Activated CD8-positive, alpha-beta memory T cell treated with anti-CD3 and anti-CD28 coated beads, Interleukin-2, amount 50 U/mL, for 1 hour (primary cell): Measurements from ENCODE around the gene ZMYM5.
"Not testable (repeated sequence)": the region's sequence is repeated elsewhere in the genome, so short reads cannot be mapped to it uniquely, and the experiment has no call there.

ENCODE experiments used
- DNase-seq: peaks from one replicate; pipeline ENCODE4 v3.0.0-alpha.2; 2020; ENCODE audit errors: extremely low read depth

The ZMYM5 gene

DNA sequence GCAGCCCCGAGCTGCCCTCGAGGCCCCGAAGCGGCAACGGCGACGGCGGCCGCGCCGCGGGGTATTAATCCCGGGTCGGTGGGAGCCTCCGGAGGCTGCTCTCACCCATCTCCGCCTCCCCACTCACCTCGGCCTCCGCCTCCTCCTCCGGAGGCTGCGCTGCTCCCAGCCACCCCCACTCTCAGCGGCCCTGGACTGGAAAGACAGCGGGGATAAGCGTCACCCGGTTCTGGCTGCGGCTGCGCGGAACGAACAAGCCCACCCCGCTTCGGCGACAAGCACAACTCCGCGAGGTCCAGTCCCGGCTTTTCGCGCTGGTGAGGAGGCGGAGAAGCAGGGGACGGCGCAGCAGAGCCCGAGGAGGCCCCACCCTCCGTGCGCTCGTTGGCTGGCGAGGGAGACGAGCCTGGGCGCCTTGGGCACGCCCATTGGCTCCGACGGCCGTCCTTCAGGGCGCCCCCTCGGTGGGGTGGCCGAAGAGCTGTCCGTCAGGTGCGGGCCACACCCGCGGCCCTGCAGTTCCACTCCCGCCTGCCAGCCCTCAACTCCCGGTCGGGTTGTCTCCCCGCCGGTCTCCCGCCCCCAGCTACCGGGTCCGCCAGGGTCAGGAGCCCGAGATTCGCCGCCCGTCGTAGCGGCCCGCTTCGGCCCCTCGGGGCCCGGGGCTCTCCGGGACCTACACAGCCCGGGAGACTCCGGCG is at the start of gene ZMYM5:
Gene ZMYM5 (minus strand): TSS at position 327 of the 701 bp plus-strand sequence. CDS start 11,469 bp downstream, outside the sequence.
- peak; percentile 88 for DNase-seq

DNA sequence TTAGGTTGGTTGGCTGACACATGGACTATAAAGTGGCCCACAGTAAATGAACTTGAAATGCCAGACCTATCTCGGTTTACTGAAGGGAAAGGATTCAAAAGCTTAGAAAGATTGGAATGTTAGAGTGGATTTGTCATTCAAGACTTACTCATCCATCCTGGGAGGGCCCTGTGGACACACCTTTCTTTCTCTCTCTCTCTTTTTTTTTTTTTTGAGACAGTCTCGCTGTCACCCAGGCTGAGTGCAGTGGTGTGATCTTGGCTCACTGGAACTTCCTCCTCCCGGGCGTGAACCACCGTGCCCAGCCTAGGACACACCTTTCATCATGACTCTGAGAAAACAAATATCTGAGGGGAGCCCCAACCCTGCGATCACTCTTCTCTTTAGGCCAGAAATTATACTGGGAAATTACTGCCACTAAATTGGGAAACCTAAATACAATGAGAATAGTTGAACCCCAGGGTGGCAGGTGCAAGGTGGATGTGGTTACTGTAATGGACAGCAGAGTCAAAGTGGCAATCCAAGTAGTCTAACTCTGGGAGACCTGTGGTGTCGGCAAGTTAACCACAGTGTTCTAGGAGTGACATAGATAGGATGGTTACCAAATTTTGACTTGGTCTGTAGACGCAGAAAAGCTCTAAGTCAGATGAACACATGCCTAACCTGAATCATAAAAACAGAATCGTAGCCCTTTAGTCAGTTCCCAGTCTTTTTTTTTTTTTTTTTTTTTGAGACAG is 47.1 kb upstream of the ZMYM5 start:
- DNase-seq: no peak

DNA sequence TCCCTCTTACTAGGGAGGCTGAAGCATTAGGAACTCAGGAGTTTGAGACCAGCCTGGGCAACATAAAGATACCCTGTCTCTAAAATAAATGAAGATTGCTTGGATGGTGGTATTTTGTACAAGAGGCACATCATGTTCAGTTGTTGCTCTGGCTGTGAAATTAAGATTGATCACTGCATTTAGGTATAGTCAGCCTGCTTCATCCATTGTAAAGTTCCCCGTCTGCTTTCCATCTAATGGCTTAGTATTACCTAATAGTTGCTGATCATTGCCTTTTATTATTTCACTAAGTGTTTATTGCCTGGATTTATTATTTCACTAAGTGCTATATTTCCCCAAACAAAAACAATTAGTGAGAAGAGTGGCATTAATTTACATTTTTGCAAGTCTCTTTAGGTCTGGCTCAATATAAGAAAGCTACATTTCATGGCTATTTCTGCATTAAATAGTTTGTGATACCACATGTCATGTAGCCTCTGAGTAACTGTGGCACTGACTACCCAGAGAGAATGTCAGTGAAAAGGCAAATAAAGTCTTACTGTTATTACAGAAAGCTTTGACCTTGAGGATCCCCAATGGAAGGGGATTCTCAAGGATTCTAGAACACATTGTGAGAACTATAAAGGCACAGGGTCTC is 45.0 kb upstream of the ZMYM5 start:
- DNase-seq: no peak

DNA sequence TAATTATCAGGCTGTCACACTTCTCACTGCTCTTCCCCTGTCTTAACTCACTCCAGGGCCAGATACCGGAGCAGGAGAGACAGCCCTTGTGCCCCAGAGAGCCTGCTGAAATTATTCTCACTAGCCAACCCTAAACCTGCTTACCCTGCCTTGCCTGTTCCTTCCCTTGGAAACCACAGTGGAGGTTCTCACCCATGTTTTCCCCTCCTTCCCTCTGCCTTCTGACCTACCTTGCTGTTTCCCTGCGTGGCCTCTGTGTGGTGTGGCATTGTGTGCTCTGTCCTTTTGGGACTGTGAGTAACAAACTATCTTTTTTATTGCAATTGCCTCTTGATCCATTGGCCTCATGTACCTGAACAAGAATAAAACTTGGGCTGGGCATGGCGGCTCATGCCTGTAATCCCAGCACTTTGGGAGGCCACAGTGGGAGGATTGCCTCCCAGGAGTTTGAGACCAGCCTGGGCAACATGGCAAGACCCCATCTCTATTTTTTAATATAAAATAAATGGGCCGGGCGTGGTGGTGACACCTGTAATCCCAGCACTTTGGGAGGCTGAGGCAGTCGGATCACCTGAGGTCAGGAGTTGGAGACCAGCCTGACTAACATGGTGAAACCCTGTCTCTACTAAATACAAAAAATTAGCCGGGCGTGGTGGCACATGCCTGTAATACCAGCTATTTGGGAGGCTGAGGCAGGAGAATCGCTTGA is 42.2 kb upstream of the ZMYM5 start:
- not testable (repeated sequence) for DNase-seq

DNA sequence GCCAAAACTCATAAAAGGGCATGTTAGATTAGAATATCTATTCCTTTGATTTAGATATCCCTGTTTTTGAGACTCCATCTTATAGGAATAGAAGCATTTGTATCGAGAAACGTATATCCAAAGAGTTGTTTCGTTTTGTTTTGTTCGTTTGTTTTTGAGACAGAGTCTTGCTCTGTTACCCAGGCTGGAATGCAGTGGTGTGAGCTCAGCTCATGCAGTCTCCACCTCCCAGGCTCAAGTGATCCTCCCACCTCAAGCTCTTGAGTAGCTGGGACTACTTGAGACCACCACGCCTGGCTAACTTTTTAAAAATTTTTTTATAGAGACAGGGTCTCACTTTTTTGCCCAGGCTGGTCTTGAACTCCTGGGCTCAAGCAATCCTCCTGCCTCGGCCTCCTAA is 26.6 kb upstream of the ZMYM5 start:
- DNase-seq: no peak

DNA sequence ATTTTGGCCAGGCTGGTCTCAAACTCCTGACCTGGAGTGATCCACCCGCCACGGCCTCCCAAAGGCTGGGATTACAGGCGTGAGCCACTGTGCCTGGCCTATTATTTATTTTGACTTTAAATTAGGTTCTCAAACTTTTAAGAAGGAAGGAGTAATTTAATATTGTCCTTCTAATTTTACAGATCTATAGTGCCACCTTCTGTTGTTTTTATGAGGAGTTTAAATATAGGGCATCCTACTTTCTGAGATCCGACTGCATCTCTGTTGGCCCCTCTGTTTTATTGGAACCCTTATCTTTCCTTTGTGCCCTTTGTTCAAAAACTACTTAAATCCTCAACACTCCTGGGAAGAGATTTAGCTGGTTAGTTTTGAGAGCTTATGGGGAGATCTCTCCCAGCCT is 25.4 kb upstream of the ZMYM5 start:
- DNase-seq: no peak

DNA sequence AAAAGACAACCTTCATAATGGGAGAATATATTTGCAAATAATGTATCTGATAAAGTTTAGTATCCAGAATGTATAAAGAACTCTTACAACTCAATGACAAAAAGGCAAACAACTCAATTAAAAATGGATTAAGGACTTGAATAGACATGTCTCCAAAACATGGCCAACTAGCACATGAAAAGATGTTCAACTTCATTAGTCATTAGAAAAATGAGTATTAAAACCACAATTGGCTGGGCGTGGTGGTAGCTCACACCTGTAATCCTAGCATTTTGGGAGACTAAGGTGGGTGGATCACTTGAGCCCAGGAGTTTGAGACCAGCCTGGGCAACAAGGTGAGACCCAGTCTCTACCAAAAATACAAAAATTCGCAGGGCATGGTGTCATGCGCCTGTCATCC is 18.8 kb upstream of the ZMYM5 start:
- DNase-seq: no peak

DNA sequence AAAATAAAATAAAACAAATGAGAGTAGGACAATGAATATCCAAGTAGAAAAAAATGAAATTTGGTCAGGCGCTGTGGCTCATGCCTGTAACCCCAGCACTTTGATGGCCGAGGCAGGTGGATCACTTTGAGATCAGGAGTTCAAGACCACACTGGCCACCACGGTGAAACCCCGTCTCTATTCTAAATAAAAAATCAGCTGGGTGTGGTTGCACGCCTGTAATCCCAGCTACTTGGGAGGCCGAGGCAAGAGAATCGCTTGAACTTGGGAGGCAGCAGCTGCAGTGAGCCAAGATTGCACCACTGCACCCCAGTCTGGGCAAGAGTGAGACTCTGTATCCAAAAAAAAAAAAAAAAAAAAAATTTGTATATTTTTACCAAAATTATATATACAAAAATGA is 18.2 kb upstream of the ZMYM5 start:
- DNase-seq: no peak

DNA sequence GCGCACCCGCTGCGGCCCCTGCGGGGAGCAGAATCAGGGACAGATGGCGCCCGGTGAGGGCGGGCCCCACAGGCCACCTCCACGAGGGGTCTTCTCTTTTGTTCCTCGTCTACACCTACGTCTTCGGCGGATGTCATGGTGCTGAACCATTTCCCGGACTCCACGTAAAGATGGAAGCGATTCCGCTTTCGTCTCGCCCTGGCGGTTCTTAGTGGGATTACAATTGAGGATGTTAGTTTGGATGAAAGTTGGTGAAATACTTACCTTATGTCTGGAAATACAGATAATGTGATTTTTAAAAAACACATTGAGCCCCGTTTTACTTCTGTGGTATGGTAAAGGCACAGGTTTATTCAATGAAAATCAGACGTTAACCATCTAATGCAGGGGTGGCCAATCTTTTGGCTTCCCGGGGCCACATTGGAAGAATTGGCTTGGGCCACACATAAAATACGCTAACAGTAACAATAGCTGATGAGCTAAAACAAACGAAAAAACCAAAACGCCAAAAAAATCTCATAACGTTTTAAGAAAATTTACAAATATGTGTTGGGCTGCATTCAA is 1.4 kb upstream of the ZMYM5 start:
- no peak for DNase-seq

DNA sequence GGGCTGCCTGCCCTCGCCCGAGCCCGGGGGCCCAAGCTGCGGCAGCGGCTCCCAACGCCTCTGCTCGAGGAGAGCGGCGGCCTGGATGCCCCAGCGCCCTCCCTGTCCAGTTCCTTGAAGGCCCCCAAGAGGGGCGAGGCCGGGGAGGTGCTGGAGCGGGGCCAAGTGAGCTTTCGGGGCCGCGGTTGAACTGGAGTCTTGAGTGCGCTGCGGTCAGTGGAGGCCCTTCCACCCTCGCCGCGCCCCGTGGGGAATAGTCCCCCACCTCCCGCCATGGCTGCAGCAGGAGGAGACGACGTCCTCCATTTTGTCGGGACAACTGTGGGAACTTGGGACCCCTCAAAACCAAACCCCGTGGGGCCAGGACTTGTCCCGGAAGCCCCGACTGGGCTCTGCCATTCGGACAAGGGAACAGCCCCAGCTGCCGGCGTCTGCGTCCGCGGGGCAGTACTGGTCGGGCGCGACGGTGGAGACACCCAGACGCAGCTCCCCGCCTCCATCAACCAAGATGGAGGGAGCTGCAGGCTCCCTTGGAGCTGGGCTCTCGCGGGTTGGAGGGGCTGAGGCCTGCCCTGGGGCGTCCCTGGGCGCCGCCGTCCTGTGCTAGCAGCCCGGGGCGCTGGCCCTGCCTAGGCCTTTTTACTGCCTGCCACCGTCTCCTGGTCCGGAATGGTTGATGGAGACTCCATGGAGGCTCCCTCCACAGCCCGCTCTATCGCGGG is 736 bp upstream of the ZMYM5 start:
- DNase-seq: no peak

DNA sequence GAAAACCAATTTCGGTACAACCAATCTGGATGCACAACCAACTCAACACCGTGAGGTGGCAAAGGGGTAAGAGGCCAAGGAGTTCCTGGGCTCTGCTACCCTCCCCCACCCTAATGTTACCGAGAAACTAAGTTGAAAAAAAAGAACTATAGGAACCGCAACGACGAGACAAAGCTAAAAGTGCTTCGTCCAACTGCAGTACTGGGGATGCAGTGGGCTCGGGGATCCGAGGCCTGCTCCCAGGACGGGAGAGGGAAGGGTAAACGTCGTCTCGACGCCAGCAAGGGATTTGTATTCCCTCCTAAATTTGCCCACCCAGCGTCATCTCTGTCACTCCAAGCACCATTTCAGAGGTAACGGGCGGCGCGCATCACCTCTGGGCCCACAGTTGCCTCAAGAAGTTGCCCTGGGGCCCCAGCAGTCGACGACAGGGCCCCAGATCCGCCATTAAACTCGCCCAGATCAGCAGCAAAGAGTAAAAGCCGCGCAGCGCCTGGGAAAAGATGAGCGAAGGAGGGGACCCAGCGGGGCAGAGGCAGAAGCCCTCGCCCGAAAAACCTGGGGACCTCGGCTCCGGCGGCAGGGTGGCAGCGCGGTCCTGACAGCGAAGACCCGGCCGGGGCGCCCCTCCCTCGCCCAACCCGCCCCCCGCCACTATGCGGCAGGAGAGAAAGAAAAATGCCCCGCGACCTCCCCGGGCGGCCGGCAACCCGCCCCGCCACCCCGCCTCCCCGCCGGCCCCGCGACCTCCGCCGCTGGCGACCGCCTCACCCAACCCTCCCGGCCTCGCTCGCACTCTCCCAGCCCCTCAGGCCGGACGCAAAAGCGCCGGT is 752 bp downstream of the ZMYM5 start:
- no peak for DNase-seq

DNA sequence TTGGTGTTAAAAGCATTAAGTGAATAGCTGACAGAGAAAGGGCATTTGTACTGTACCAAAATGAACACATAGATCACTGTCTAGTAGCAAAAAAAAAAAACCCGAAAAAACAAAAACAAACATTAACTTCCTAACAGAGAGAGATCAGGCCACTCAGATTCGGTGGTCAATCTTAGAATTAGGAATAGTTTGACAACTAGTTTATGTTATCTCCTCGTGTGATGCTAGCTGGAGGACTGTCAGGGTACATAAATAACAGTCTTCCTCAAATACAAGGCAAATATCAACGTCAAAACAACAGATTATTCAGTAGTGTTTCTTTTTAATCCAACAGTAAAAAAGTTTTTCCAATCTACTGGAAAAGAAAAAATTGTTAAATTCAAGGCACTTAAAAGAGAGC is 1.7 kb downstream of the ZMYM5 start:
- no peak for DNase-seq

DNA sequence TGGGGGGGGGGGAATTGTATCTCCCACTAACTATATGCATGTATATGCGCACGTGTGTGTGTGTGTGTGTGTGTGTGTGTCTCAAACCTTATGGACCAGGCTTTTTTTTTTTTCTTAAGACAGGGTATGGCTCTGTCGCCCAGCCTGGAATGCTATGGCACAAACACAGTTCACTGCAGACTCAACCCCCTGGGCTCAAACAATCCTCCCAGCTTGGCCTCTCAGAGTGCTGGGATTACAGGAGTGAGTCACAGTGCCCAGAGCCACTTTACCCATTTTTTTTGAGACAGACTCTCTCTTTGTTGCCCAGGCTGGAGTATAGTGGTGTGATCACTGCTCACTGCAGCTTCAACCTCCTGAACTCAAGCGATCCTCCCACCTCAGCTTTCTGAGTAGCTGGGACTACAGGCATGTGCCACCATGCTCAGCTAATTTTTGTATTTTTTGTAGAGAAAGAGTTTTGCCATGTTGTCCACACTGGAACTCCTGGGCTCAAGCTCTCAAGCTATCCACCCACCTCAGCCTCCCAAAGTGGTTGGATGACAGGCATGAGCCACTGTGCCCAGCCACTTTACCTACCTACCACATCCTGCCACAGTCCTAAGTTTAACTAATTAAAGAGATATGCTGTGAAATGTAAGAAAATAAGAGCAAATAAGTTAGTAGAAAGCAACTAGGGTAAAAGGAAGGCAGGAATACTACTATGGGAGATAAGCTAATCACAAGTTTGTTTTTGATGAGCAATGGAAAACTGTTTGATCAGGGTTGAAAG is 2.4 kb downstream of the ZMYM5 start:
- no peak for DNase-seq

DNA sequence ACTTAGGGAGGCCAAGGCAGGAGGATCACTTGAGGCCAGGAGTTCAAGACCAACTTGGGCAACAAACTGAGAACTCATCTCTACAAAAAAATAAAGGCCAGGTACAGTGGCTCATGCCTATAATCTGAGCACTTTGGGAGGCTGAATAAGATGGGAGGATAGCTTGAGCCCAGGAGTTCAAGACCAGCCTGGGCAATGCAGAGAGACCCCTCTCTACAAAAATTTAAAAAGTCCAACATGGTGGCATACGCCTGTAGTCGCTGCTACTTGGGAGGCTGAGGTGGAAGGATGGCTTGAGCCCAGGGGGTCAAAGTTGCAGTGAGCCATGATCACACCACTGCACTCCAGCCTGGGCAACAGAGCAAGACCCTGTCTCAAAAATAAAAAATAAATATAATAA is 5.8 kb downstream of the ZMYM5 start:
- DNase-seq: not testable (repeated sequence)

DNA sequence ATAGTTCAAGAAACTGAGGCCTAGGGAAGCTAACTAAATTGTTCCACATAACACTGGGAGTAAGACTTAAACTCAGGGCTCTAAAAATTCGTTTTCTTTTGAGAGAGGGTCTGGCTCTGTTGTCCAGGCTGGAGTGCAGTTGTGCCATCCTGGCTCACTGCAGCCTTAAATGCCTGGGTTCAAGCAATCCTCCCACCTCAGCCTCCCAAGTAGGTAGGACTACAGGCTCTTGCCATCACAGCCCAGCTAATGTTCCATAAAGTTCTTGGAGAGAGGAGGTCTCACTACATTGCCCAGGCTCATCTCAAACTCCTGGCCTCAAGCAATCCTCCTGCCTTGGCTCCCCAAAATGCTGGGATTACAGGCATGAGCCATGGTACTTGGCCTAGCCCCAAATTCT is 10.7 kb downstream of the ZMYM5 start:
- no peak for DNase-seq

DNA sequence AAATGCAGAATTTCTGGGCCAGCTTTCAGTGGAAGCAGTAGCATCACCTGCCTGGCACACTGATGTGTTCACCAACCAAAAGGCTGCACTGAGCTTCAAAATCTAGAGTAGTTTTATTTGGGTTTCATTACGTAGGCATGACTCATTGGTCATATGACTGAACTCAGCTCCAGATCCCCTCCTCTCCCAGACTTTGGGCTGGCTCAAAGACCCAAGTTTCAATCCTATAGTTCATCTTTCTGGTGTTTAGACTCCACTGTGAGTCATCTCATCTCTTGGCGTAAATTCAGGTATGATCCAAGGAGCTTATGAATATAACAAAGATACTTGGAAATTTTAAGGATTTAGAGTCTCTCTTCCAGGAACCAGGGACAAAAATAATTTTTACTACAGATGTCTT is 17.7 kb downstream of the ZMYM5 start:
- DNase-seq: no peak

DNA sequence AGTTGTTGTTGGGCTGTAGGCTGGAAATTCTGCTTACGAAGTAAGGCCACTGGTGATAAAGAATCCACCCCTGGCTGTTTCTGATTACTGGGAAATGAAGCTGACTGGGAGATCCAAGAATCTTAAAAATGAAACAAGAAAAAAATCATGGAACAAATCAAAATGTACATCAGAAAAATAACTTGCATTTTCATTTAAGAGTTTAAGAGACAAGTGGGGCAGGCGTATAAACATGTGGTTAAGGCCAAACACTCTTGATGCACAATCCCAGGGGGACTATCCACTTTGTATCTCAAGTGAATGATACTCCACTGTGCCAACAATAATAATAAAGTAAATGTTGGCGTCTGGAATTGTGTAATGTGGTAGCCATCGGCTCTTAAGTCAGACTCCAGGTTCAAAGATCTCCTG is 24.6 kb downstream of the ZMYM5 start:
- DNase-seq: no peak

DNA sequence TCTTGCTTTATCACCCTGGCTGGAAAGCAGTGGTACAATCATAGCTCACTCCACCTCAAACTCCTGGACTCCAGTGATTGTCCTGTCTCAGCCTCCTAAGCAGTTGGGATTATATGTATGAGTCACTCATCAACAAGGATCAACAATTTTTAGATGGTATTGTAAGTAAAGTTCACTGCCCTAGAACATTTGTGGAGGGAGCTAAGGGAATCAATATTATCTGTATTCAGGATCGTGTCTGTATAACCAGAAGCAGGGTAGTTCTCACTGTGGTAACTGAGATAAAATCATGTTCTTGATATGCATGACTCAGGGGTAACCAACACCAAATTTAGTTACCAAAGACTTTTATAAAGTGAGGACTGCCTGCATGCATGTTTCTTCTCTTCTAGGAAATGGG is 27.0 kb downstream of the ZMYM5 start:
- DNase-seq: no peak

DNA sequence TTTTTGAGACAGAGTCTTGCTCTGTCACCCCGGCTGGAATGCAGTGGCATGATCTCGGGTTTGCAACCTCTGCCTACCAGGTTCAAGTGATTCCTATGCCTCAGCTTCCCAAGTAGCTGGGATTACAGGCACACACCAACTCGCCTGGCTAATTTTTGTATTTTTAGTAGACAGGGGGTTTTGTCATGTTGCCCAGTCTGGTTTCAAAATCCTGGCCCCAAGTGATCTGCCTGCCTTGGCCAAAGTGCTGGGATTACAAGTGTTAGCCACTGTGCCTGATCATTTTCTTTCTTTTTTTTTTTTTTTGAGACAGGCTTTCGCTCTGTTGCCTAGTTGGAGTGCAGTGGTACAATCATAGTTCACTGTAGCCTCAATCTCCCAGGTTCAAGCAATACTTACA is 28.7 kb downstream of the ZMYM5 start:
- DNase-seq: no peak

DNA sequence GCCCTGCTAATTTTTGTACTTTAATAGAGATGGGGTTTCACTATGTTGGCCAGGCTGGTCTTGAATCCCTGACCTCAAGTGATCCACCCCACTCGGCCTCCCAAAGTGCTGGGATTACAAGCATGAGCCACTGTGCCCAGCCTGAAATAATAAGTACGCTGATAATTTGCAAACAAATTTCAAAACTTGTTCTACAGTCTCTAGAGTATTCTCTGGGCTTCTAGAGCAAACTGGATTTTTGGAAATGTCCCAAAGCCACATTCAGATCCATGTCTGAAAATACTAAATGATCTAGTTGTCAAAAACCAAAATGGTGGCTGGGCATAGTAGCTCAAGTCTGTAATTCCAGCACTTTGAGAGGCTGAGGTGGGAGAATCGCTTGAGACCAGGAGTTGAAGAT is 40.8 kb downstream of the ZMYM5 start:
- no peak for DNase-seq
